OCI-LY3 (cell line): Measurements from ENCODE around the gene BOLA2B.

Experiments used
- EZH2phosphoT487 ChIP-seq: fragments of 200-600 bp; shearing (Covaris generic); IDR thresholded peaks from 2 replicates; pipeline ENCODE4 v1.6.1; 2018; ENCODE audit warnings: antibody characterized with exemption, mixed run types, low read depth
- TF ChIP-seq, protein P1 (sequence below): fragments of 200-600, 300-600 bp; sonication (generic); IDR thresholded peaks from 2 replicates; pipeline ENCODE4 v1.5.1; 2014; ENCODE audit warnings: antibody characterized with exemption, low read length, low read depth

DNA sequence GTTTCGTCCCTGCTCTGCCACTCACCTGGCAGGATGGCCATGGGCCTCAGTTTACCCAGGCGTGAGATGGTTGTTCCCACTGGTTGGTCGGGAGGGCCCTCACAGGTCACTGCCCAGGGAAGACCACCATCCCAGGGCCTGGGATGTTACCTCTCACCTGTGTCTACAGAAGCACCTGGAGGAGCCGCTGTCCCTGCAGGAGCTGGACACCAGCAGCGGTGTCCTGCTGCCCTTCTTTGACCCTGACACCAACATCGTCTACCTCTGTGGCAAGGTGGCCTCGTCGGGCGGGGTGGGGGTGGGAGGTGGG is 6.0 kb downstream of the BOLA2B start:
- TF ChIP-seq, protein P1, sequence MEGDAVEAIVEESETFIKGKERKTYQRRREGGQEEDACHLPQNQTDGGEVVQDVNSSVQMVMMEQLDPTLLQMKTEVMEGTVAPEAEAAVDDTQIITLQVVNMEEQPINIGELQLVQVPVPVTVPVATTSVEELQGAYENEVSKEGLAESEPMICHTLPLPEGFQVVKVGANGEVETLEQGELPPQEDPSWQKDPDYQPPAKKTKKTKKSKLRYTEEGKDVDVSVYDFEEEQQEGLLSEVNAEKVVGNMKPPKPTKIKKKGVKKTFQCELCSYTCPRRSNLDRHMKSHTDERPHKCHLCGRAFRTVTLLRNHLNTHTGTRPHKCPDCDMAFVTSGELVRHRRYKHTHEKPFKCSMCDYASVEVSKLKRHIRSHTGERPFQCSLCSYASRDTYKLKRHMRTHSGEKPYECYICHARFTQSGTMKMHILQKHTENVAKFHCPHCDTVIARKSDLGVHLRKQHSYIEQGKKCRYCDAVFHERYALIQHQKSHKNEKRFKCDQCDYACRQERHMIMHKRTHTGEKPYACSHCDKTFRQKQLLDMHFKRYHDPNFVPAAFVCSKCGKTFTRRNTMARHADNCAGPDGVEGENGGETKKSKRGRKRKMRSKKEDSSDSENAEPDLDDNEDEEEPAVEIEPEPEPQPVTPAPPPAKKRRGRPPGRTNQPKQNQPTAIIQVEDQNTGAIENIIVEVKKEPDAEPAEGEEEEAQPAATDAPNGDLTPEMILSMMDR = no peak
- TF ChIP-seq EZH2phosphoT487 = no peak
